ENCODE measurements around the gene ZDHHC7. TPM values are rescaled to one million over a fixed set of nuclear protein-coding genes. Genes with fewer than 3 reads are reported as not detected.
A peak's percentile ranks its signal among the peaks of the same experiment; 100 is the strongest.

The ZDHHC7 gene
- total and polyA plus RNA-seq, 11 donors: 12.0 to 66.7 (median 43.9) TPM

GRCh38 chr16:85046931-85047866 is 35.9 kb upstream of the ZDHHC7 start:
- Histone ChIP-seq H3K4me1 (peaks cover 0 to 39% (median 4%) of the 10 kb centered on the region in 12 donors), H3K9me3 (no peaks in the 10 kb centered on the region), H3K27ac (peak overlapping the region in 1 of 12 donors; percentile 21), H3K36me3 (peaks cover 0 to under 1% (median 0%) of the 10 kb centered on the region in 9 donors), H3K4me3 (no peak overlapping the region), H3K27me3 (no peaks in the 10 kb centered on the region)
- WGBS, 4 donors: 62 to 69% (median 63%) methylated on average over 20 of the region's 20 CpGs
- DNase-seq: no peak
- ATAC-seq: peak in 3 of 4 donors; percentile 53 to 58 (median 57)
- intact Hi-C loops (cut with DNase I): no loop called here
- TF ChIP-seq POLR2A (IDR thresholded peaks at IDR 0.05) (no peak), CTCF (IDR thresholded peaks at IDR 0.05) (no peak)

DNA sequence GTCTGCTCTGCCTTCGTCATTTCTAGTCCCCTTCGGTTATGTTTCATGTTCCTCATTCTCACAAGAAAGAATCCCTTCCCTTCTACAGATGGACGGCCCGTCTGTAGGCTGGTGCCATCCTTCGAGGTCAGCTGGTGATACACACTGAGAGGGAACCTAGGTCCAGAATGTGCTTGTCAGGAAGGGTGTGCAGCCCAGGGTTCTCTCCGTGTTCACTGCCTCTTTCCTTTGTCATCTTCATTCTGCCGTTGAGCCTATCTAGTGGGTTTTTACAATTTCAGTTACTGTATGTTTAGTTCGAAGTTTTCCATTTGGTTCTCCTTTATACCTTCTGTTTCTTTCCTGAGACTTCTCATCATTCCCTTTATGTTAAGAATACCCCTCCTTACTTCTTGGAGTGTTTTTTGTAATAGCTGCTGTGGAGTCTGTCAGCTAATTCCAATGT is 35.2 kb upstream of the ZDHHC7 start:
- no peak for ATAC-seq
- WGBS, 4 donors: 84 to 90% (median 88%) methylated on average over 8 of the region's 8 CpGs
- no peaks in the 10 kb centered on the region for H3K9me3 ChIP-seq
- H3K27me3 ChIP-seq: no peaks in the 10 kb centered on the region
- TF ChIP-seq CTCF (IDR thresholded peaks at IDR 0.05) (no peak), POLR2A (IDR thresholded peaks at IDR 0.05) (no peak)
- no peak overlapping the region for H3K4me3 ChIP-seq
- intact Hi-C loops (cut with DNase I): no loop called here
- H3K27ac ChIP-seq: peak overlapping the region in 1 of 12 donors; percentile 21
- DNase-seq: no peak
- H3K4me1 ChIP-seq: peaks cover 0 to 39% (median 4%) of the 10 kb centered on the region in 12 donors
- peaks cover 0 to 4% (median 0%) of the 10 kb centered on the region in 9 donors for H3K36me3 ChIP-seq

DNA sequence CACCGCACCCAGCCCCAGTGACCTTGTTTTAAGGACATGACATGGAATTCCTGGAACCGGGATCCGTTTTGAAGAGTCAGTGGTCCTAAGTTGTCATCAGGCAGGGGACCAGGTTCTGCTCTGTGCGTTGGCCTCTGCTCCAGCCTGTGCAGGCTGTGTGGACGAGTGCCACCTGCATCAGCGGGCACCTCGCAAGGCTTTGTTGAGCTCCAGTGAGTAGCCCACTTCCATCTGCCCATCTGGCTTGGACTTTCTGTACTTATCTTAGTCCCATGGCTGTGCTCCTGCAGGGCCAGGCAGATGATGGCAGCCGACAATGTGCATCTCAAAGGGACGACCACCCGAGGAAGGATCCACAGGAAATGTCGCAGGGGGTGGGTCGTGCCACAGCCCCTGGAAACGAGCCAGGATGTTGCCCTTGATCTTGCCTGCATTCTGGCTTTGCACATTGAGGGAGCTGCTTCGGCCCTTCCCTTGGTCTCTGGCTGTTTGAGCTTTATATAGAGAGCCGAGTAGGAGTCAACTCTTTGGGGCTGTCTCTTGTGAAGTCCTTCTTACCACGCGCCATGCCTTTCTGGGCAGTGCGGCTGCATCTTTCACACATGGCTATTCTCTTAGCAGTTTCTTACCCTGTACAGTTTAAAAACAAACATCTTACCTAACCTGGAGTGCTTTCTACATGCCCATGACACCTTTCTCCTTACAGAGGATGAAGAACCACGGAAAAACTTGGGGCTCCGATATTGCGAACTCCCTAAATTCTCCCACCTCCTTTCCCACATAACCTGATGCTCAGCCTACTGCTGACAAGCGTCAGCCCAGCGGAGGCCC is 34.5 kb upstream of the ZDHHC7 start:
- no peak overlapping the region for H3K4me3 ChIP-seq
- peaks cover 0 to 4% (median 0%) of the 10 kb centered on the region in 9 donors for H3K36me3 ChIP-seq
- intact Hi-C loops (cut with DNase I): no loop called here
- no peaks in the 10 kb centered on the region for H3K9me3 ChIP-seq
- TF ChIP-seq POLR2A (IDR thresholded peaks at IDR 0.05): no peak
- TF ChIP-seq CTCF (IDR thresholded peaks at IDR 0.05): no peak
- ATAC-seq (no peak), DNase-seq (no peak)
- H3K27me3 ChIP-seq: no peaks in the 10 kb centered on the region
- no peak overlapping the region for H3K27ac ChIP-seq
- 84 to 92% (median 88%) methylated on average over 22 to 23 of the region's 23 CpGs for WGBS, 4 donors
- H3K4me1 ChIP-seq: peaks cover 0 to 32% (median 4%) of the 10 kb centered on the region in 12 donors

DNA sequence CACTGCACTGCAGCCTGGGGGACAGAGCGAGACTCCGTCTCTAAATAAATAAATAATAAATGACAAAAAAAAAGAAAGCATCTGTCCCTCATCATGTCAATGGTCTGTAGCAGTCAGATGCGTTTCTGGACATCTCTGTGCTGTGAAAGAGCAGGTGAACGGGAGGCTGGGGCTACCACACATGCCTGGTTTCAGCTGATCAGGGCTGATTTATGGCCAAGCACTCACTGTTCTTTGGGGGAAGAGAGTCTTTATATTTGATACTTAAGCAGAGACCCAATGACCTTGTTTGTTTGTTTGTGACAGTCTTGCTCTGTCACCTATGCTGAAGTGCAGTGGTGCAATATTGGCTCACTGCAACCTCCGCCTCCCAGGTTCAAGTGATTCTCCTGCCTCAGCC is 33.7 kb upstream of the ZDHHC7 start:
- 95 to 99% (median 97%) methylated on average over 5 of the region's 5 CpGs for WGBS, 4 donors
- TF ChIP-seq POLR2A (IDR thresholded peaks at IDR 0.05): no peak
- TF ChIP-seq CTCF (IDR thresholded peaks at IDR 0.05): no peak
- no peaks in the 10 kb centered on the region for H3K9me3 ChIP-seq
- intact Hi-C loops (cut with DNase I): no loop called here
- DNase-seq (no peak), ATAC-seq (no peak)
- no peak overlapping the region for H3K4me3 ChIP-seq
- H3K36me3 ChIP-seq: peaks cover 0 to 4% (median 0%) of the 10 kb centered on the region in 9 donors
- peaks cover 0 to 26% (median 3%) of the 10 kb centered on the region in 12 donors for H3K4me1 ChIP-seq
- H3K27me3 ChIP-seq: no peaks in the 10 kb centered on the region
- no peak overlapping the region for H3K27ac ChIP-seq

Data from heart left ventricle (tissue), 16 donors.